ENCODE data around the gene GTF2H4.

GTF2H4 gene

DNA sequence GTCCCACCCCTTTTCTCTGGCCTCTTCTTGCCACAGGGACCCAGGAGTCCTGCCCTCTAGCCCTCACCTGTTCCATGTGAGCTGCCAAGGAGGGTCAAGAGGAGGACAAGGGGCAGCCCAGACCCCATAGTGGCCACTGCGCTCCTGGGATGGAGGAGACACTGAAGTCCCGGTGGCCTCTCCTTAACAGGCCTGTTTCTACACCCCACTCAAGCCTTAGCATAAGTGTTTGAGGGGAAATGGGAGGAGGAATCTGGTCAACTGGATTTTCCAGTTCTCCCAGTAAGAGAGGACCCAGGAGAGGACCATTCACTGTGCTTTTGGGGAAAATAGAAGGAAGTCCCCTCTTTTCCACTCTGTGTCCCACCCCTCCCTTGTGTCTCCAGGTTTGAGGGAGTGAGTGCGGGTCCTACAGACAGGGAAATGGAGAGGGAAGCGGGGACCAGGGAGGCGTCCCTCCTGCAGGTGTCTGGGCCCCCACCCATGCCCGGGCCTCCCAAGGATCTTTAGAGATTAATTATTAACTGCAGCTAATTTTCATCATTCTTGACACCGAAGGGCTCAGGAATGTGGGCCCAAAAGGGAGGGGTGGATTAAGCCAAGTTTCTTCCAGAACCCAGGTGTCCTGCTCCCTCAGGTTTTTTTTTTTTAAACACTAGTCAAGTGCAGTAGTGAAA is 24.1 kb downstream of the GTF2H4 start, which contains the start of gene SFTA2:
TSS of gene SFTA2 (minus strand) at position 202 of the 677 bp plus-strand sequence. CDS start at position 128, 74 bp downstream.
- Histone ChIP-seq H3K4me3 (ENCODE audit: insufficient read length, low read depth) (no peak within 1 kb of the TSS), H3K9ac (ENCODE audit: insufficient read length, low read depth) (no peak within 1 kb of the TSS), H3K27me3 (ENCODE audit: insufficient read depth, insufficient read length) (no peaks in the 10 kb centered on the region), H3K36me3 (ENCODE audit: insufficient read depth, insufficient read length, low read length) (peaks cover 16% of the 10 kb centered on the region), H3K4me1 (ENCODE audit: insufficient read depth, insufficient read length) (no peaks in the 10 kb centered on the region), H3K9me3 (ENCODE audit: insufficient read depth, low read length) (peaks cover 19% of the 10 kb centered on the region; the same call in 1 of the 2 replicates)
- DNase-seq (ENCODE audit: low read depth, low spot score) = no peak
- no peak for TF ChIP-seq ZNF274 (IDR thresholded peaks at IDR 0.05; ENCODE audit: low read depth, low read length)
- no peak for TF ChIP-seq YY1 (IDR thresholded peaks at IDR 0.05; ENCODE audit: insufficient read depth, insufficient read length)
- no peak for TF ChIP-seq SUZ12 (IDR thresholded peaks at IDR 0.05; ENCODE audit: extremely low read depth, insufficient read depth, insufficient read length)

DNA sequence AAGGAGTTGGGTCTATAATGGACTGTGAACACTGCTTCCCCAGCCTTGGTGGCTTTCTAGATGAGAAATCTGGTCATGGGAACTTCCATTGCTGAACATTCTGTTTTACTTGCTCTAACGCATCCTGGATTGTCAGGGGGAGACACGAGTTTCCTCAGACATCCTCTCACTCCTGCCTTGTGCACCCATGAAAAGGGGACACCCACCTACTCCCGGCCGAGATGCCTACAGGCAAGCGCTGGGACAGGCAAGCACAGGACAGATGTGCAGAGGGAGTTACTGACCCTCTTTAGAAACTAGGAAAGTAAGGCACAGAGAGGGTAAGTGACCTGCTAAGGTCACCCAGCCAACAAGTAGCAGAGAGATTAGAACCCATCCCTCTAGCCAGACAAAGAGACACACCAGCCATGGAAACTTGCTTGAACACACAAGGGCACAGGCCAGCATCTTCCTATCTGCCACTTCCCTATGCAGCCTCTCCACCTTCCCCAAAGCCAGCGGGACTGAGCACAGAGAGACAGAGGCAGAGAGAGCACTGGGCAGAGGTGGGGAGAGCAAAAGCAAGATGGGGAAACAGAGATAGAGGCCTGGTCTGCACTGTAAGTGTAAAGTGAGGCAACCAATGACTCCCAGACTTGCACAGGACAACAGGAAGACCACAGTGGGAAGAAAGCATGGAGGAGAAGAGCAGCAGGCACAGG is 24.8 kb downstream of the GTF2H4 start:
- Histone ChIP-seq H3K4me1 (ENCODE audit: insufficient read depth, insufficient read length) (no peaks in the 10 kb centered on the region), H3K27me3 (ENCODE audit: insufficient read depth, insufficient read length) (no peaks in the 10 kb centered on the region), H3K9ac (ENCODE audit: insufficient read length, low read depth) (no peak overlapping the region), H3K36me3 (ENCODE audit: insufficient read depth, insufficient read length, low read length) (peaks cover 12% of the 10 kb centered on the region), H3K4me3 (ENCODE audit: insufficient read length, low read depth) (no peak overlapping the region), H3K9me3 (ENCODE audit: insufficient read depth, low read length) (peaks cover 14% of the 10 kb centered on the region; the same call in 1 of the 2 replicates)
- DNase-seq (ENCODE audit: low read depth, low spot score) = no peak
- TF ChIP-seq SUZ12 (IDR thresholded peaks at IDR 0.05; ENCODE audit: extremely low read depth, insufficient read depth, insufficient read length) = no peak
- no peak for TF ChIP-seq ZNF274 (IDR thresholded peaks at IDR 0.05; ENCODE audit: low read depth, low read length)
- no peak for TF ChIP-seq YY1 (IDR thresholded peaks at IDR 0.05; ENCODE audit: insufficient read depth, insufficient read length)

DNA sequence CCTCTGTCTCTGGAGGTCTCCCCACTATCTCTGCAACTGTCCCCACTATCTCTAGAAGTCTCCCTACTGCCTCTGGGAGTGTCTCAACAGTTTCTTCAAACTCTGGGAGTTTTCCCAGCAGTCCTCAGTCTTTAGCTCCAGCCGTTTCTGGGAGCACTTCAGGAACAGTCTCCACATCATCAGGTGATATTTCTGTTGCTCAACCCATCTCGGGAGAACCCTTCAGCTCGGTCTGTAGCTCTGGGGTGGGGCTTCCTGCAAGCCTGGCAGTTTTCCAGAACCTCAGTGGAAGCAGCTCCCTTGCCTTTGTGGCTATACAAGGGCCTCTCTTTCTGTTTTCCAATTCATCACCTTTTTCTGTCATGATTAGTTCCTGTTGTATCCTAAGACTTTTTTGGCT is 27.0 kb downstream of the GTF2H4 start:
- no peaks in the 10 kb centered on the region for H3K36me3 ChIP-seq (ENCODE audit: insufficient read depth, insufficient read length, low read length)
- DNase-seq (ENCODE audit: low read depth, low spot score) = no peak
- H3K9me3 ChIP-seq (ENCODE audit: insufficient read depth, low read length) = no peaks in the 10 kb centered on the region
- H3K4me1 ChIP-seq (ENCODE audit: insufficient read depth, insufficient read length) = no peaks in the 10 kb centered on the region
- H3K27me3 ChIP-seq (ENCODE audit: insufficient read depth, insufficient read length) = no peaks in the 10 kb centered on the region
- TF ChIP-seq YY1 (IDR thresholded peaks at IDR 0.05; ENCODE audit: insufficient read depth, insufficient read length) (no peak), SUZ12 (IDR thresholded peaks at IDR 0.05; ENCODE audit: extremely low read depth, insufficient read depth, insufficient read length) (no peak), ZNF274 (IDR thresholded peaks at IDR 0.05; ENCODE audit: low read depth, low read length) (no peak)
- H3K4me3 ChIP-seq (ENCODE audit: insufficient read length, low read depth) = no peak overlapping the region
- no peak overlapping the region for H3K9ac ChIP-seq (ENCODE audit: insufficient read length, low read depth)

DNA sequence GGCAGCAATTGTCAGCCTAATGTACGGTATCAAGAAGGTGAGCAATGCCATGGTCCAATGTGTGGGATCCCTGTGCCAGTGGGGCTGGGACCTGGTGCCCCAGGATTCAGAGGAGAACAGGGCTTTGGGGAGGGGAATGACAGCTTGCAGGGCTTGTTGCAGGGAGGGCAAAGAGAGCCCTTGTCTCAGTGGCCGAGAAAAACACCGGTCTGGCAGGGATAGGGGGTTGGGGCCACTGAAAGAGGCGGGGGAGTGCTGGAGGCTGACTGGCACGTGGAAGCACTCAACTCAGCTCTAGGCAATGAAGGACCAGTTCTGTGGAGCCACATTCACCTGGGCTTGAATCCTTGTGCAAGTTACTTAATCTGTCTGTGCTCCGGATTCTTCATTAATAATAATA is 29.3 kb downstream of the GTF2H4 start:
- no peak for TF ChIP-seq ZNF274 (IDR thresholded peaks at IDR 0.05; ENCODE audit: low read depth, low read length)
- no peak for TF ChIP-seq YY1 (IDR thresholded peaks at IDR 0.05; ENCODE audit: insufficient read depth, insufficient read length)
- no peak for TF ChIP-seq SUZ12 (IDR thresholded peaks at IDR 0.05; ENCODE audit: extremely low read depth, insufficient read depth, insufficient read length)

DNA sequence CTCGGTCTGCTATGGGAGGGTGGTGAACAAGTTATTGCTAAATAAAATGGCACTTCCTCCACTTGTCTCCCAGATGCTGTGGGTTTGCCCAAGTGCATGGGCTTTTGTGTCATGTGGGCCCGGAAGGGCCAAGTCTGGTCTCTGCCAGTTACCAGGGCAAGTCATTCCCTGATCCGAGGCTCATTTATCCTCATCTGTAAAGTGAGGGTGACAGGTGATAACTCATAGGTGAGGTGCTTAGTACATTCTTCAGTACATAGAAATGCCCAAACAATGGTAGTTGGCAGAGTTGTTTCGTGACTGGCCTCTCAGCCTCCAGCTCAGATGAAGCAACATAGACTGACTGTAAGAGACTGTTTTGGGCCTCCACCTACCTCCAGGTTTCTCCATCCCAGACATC is 30.7 kb downstream of the GTF2H4 start:
- no peaks in the 10 kb centered on the region for H3K27me3 ChIP-seq (ENCODE audit: insufficient read depth, insufficient read length)
- H3K9ac ChIP-seq (ENCODE audit: insufficient read length, low read depth) = no peak overlapping the region
- DNase-seq (ENCODE audit: low read depth, low spot score) = no peak
- no peaks in the 10 kb centered on the region for H3K9me3 ChIP-seq (ENCODE audit: insufficient read depth, low read length)
- TF ChIP-seq YY1 (IDR thresholded peaks at IDR 0.05; ENCODE audit: insufficient read depth, insufficient read length) (no peak), ZNF274 (IDR thresholded peaks at IDR 0.05; ENCODE audit: low read depth, low read length) (no peak), SUZ12 (IDR thresholded peaks at IDR 0.05; ENCODE audit: extremely low read depth, insufficient read depth, insufficient read length) (no peak)
- H3K4me3 ChIP-seq (ENCODE audit: insufficient read length, low read depth) = no peak overlapping the region
- no peaks in the 10 kb centered on the region for H3K36me3 ChIP-seq (ENCODE audit: insufficient read depth, insufficient read length, low read length)
- H3K4me1 ChIP-seq (ENCODE audit: insufficient read depth, insufficient read length) = peaks cover 8% of the 10 kb centered on the region

More for the DNA sequence above, 29.3 kb downstream of the GTF2H4 start:
- no peak overlapping the region for H3K4me3 ChIP-seq (ENCODE audit: insufficient read length, low read depth)
- H3K9me3 ChIP-seq (ENCODE audit: insufficient read depth, low read length) = no peaks in the 10 kb centered on the region
- H3K36me3 ChIP-seq (ENCODE audit: insufficient read depth, insufficient read length, low read length) = no peaks in the 10 kb centered on the region
- no peak overlapping the region for H3K9ac ChIP-seq (ENCODE audit: insufficient read length, low read depth)
- H3K4me1 ChIP-seq (ENCODE audit: insufficient read depth, insufficient read length) = peaks cover 8% of the 10 kb centered on the region
- H3K27me3 ChIP-seq (ENCODE audit: insufficient read depth, insufficient read length) = no peaks in the 10 kb centered on the region
- no peak for DNase-seq (ENCODE audit: low read depth, low spot score)

DNA sequence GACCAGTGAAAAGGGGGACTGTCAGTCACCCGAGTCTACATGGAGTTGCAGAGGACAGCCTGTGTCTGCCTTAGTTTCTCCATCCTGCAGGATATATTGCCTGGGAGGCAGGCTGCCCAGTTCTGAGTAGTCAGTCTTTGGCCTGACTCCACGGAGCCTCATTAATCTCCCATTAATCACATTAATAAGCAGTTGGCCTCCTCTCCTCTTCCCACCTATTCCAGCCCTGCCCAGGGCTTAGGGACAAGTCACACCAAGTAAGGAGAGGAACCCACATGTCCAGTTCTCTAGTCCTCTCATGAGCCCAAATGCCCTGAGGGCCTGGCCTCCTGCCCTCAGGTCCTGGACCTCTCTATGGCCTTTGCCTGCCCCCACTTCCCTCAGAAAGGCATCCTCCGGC is 31.5 kb downstream of the GTF2H4 start:
- no peaks in the 10 kb centered on the region for H3K27me3 ChIP-seq (ENCODE audit: insufficient read depth, insufficient read length)
- H3K36me3 ChIP-seq (ENCODE audit: insufficient read depth, insufficient read length, low read length) = no peaks in the 10 kb centered on the region
- no peak overlapping the region for H3K4me3 ChIP-seq (ENCODE audit: insufficient read length, low read depth)
- no peak for DNase-seq (ENCODE audit: low read depth, low spot score)
- H3K4me1 ChIP-seq (ENCODE audit: insufficient read depth, insufficient read length) = peaks cover 8% of the 10 kb centered on the region
- no peak for TF ChIP-seq YY1 (IDR thresholded peaks at IDR 0.05; ENCODE audit: insufficient read depth, insufficient read length)
- TF ChIP-seq SUZ12 (IDR thresholded peaks at IDR 0.05; ENCODE audit: extremely low read depth, insufficient read depth, insufficient read length) = no peak
- no peak overlapping the region for H3K9ac ChIP-seq (ENCODE audit: insufficient read length, low read depth)
- no peaks in the 10 kb centered on the region for H3K9me3 ChIP-seq (ENCODE audit: insufficient read depth, low read length)

DNA sequence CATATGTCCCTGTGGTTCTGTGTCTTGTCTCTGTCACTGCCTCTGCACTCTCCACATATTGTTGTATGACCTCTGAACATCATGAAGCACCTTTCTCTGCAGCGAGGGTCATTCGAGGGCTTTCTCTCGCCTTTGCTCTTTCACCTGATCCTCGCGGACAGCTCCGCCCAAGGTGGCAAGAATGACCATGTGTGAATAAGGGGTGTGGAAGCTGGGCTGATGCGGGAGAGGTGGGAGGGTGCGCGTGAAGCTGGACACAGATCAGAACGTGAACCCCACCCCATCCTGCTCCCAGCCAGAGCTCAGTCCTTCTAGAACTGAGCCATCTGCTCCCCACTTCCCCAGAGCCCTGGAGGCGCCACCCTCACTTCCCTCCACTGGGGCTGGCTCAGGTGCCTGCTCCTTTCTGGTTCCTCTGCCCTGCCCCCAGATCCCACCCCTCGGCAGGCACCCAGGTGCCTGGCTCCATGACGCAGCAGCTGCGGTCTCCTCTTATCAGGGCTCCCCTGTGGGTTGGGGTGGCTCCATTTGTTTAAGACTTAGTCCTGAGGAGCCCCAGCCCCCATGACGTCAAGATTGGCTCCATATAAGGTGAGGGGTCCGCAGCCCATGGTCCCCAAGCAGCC is 32.5 kb downstream of the GTF2H4 start, which contains the start of gene MUCL3:
TSS of gene MUCL3 (plus strand) at position 613 of the 626 bp plus-strand sequence. CDS start 27 bp downstream, outside the sequence.
- H3K4me1 ChIP-seq (ENCODE audit: insufficient read depth, insufficient read length) = peaks cover 8% of the 10 kb centered on the region
- H3K9me3 ChIP-seq (ENCODE audit: insufficient read depth, low read length) = no peaks in the 10 kb centered on the region
- no peaks in the 10 kb centered on the region for H3K27me3 ChIP-seq (ENCODE audit: insufficient read depth, insufficient read length)
- TF ChIP-seq ZNF274 (IDR thresholded peaks at IDR 0.05; ENCODE audit: low read depth, low read length) (no peak), SUZ12 (IDR thresholded peaks at IDR 0.05; ENCODE audit: extremely low read depth, insufficient read depth, insufficient read length) (no peak), YY1 (IDR thresholded peaks at IDR 0.05; ENCODE audit: insufficient read depth, insufficient read length) (no peak)
- H3K4me3 ChIP-seq (ENCODE audit: insufficient read length, low read depth) = no peak within 1 kb of the TSS
- no peak within 1 kb of the TSS for H3K9ac ChIP-seq (ENCODE audit: insufficient read length, low read depth)
- no peaks in the 10 kb centered on the region for H3K36me3 ChIP-seq (ENCODE audit: insufficient read depth, insufficient read length, low read length)
- no peak for DNase-seq (ENCODE audit: low read depth, low spot score)
